DOHH2 (cell line): ENCODE data around the gene PTPN14.

ENCODE experiments used
- H3F3A ChIP-seq: fragments of 200-600 bp; sonication (generic), shearing (Covaris generic); 2 replicates; pipeline ENCODE4 v1.6.0; 2016; ENCODE audit warnings: antibody characterized with exemption, mild to moderate bottlenecking; ENCODE audit not compliant: control insufficient read depth, insufficient read depth
- H3K27ac ChIP-seq: fragments of 200-600 bp; sonication (generic); 2 replicates; pipeline ENCODE4 v1.5.1; 2014; ENCODE audit warnings: low read depth, mild to moderate bottlenecking, low read length, moderate library complexity
- H3K27me3 ChIP-seq: fragments of 200-600 bp; sonication (generic); 2 replicates; pipeline ENCODE4 v1.6.1; 2014; ENCODE audit warnings: mild to moderate bottlenecking, low read length, mixed read lengths; ENCODE audit not compliant: control insufficient read depth
- H3K36me3 ChIP-seq: fragments of 200-600 bp; sonication (generic); 2 replicates; pipeline ENCODE4 v1.6.1; 2014; ENCODE audit warnings: mild to moderate bottlenecking, low read length, moderate library complexity, mixed read lengths; ENCODE audit not compliant: control insufficient read depth
- H3K4me1 ChIP-seq: fragments of 200-600 bp; sonication (generic); 2 replicates; pipeline ENCODE4 v1.6.1; 2014; ENCODE audit warnings: mild to moderate bottlenecking, low read length, mixed read lengths; ENCODE audit not compliant: control insufficient read depth
- H3K4me2 ChIP-seq: fragments of 200-600 bp; sonication (generic); 2 replicates; pipeline ENCODE4 v1.6.0; 2014; ENCODE audit warnings: mild to moderate bottlenecking, low read length, moderate library complexity
- H3K4me3 ChIP-seq: fragments of 200-600 bp; sonication (generic); 2 replicates; pipeline ENCODE4 v1.5.1; 2014; ENCODE audit warnings: mild to moderate bottlenecking, low read length, mixed read lengths
- H3K79me2 ChIP-seq: fragments of 200-600 bp; sonication (generic); 2 replicates; pipeline ENCODE4 v1.6.1; 2014; ENCODE audit warnings: mild to moderate bottlenecking, low read length, mixed read lengths; ENCODE audit not compliant: control insufficient read depth
- H3K9me2 ChIP-seq: fragments of 200-600 bp; sonication (generic); replicated peaks from 2 replicates; pipeline ENCODE4 v1.6.1; 2014; ENCODE audit warnings: mild to moderate bottlenecking, low read length, mixed read lengths; ENCODE audit not compliant: control insufficient read depth
- H3K9me3 ChIP-seq: fragments of 200-600 bp; sonication (generic); 2 replicates; pipeline ENCODE4 v1.6.1; 2014; ENCODE audit warnings: antibody characterized with exemption, low read length, mixed read lengths; ENCODE audit not compliant: control insufficient read depth, insufficient read depth
- H4K20me1 ChIP-seq: fragments of 200-600 bp; sonication (generic); 2 replicates; pipeline ENCODE4 v1.6.0; 2014; ENCODE audit warnings: low read depth, mild to moderate bottlenecking, antibody characterized with exemption, low read length, moderate library complexity; ENCODE audit not compliant: control insufficient read depth, insufficient read depth
- EZH2phosphoT487 ChIP-seq: fragments of 200-600 bp; sonication (generic); IDR thresholded peaks from 2 replicates; pipeline ENCODE4 v1.6.1; 2017; ENCODE audit warnings: borderline replicate concordance, mild to moderate bottlenecking, antibody characterized with exemption, low read length, moderate library complexity, mixed read lengths
- TF ChIP-seq, protein P1 (sequence below): fragments of 200-600 bp; sonication (generic); IDR thresholded peaks from one replicate; pipeline ENCODE4 v1.5.1; 2014; ENCODE audit warnings: antibody characterized with exemption, mild to moderate bottlenecking, low read depth, low read length; ENCODE audit not compliant: poor library complexity, severe bottlenecking

Gene PTPN14

DNA sequence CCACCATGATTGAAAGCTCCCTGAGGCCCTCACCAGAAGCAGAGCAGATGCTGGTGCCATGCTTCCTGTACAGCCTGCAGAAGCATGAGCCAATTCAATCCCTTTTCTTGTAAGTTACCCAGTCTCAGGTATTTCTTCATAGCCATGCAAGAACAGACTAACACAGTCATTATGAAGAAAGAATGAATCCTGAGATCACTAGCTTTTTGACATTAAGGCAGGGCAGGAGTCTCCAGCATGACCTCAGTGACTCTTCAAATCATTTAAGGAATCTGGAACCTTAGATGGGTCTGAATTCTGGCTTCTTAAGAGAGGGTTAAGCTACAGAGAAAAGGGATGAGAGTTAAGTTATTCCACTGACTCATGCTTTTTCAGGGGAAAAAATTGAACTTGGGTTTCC lies 79.0 kb downstream of the PTPN14 start:
- Histone ChIP-seq H3K4me2 (no peak overlapping the region), H3K27ac (no peak overlapping the region), H3K4me3 (no peak overlapping the region), H3K27me3 (no peaks in the 10 kb centered on the region), H4K20me1 (no peaks in the 10 kb centered on the region), H3K9me2 (no peaks in the 10 kb centered on the region), H3K4me1 (no peaks in the 10 kb centered on the region), H3K9me3 (no peaks in the 10 kb centered on the region), H3K79me2 (no peaks in the 10 kb centered on the region), H3K36me3 (no peaks in the 10 kb centered on the region), H3F3A (no peaks in the 10 kb centered on the region)
- TF ChIP-seq, protein P1, sequence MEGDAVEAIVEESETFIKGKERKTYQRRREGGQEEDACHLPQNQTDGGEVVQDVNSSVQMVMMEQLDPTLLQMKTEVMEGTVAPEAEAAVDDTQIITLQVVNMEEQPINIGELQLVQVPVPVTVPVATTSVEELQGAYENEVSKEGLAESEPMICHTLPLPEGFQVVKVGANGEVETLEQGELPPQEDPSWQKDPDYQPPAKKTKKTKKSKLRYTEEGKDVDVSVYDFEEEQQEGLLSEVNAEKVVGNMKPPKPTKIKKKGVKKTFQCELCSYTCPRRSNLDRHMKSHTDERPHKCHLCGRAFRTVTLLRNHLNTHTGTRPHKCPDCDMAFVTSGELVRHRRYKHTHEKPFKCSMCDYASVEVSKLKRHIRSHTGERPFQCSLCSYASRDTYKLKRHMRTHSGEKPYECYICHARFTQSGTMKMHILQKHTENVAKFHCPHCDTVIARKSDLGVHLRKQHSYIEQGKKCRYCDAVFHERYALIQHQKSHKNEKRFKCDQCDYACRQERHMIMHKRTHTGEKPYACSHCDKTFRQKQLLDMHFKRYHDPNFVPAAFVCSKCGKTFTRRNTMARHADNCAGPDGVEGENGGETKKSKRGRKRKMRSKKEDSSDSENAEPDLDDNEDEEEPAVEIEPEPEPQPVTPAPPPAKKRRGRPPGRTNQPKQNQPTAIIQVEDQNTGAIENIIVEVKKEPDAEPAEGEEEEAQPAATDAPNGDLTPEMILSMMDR, result no peak
- TF ChIP-seq EZH2phosphoT487, result no peak

DNA sequence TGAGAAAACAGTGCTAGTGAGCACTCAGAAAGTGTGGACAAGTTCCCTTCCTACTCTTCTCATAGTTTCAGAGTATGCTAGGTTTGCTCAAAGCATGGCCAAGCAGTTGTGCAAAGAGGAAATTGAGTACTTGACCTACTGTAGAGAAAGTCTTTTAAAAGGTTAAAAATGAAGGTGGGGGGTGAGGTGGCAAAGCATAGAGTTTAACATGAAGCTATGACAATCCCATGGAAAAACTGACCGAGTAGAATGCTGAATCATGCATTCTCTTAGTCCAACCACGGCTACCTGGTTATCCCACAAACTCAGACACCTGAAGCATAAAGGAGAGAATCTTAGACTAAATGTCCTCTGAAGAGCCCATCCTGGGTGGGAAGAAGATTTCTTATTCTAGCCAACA lies 79.9 kb downstream of the PTPN14 start:
- Histone ChIP-seq H3K79me2 (no peaks in the 10 kb centered on the region), H4K20me1 (no peaks in the 10 kb centered on the region), H3K9me3 (no peaks in the 10 kb centered on the region), H3K4me1 (no peaks in the 10 kb centered on the region), H3K36me3 (no peaks in the 10 kb centered on the region), H3F3A (no peaks in the 10 kb centered on the region), H3K27me3 (no peaks in the 10 kb centered on the region), H3K4me2 (no peak overlapping the region), H3K4me3 (no peak overlapping the region), H3K9me2 (no peaks in the 10 kb centered on the region), H3K27ac (no peak overlapping the region)
- no peak for TF ChIP-seq EZH2phosphoT487
- TF ChIP-seq, protein P1, result no peak

DNA sequence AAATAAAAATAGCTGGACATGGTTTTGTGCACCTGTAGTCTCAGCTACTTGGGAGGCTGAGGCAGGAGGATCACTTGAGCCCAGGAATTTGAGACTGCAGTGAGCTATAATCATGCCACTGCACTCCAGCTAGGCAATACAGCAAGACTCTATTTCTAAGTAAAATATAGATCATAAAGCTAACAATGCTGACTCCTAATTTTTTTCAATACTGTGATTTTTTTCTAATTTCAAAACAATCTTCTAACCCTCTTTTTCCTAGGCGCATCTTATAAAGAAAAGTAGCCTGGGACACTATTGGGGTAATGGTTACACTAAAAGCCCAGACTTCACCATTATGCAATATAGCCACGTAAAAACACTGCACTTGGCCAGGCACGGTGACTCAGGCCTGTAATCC lies 81.3 kb downstream of the PTPN14 start:
- TF ChIP-seq EZH2phosphoT487, result no peak
- TF ChIP-seq, protein P1, result no peak
- H4K20me1 ChIP-seq, result no peaks in the 10 kb centered on the region

DNA sequence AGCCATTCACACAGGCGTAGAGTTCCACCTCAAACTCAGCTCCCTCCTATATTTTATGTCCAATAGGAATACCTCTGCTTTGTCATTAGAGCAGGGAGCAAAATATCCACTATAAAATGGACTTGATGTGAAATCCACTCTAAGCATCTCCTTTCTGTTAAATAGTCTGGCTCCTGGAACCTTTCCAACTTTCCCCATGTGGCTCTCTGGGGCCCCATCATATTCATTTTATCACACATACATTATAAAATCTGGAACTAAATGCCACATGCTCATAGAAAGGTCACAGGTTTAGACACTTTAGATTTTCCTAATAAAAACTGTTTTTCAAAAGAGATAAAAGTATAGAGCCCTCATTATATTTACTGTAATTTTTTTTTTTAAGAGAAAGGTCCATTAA lies 82.1 kb downstream of the PTPN14 start:
- TF ChIP-seq, protein P1, result no peak
- TF ChIP-seq EZH2phosphoT487, result no peak
- Histone ChIP-seq H3K4me1 (no peaks in the 10 kb centered on the region), H3K4me2 (no peak overlapping the region), H3K27ac (no peak overlapping the region), H3K36me3 (no peaks in the 10 kb centered on the region), H3K27me3 (no peaks in the 10 kb centered on the region), H3K9me2 (no peaks in the 10 kb centered on the region), H3F3A (no peaks in the 10 kb centered on the region), H3K79me2 (no peaks in the 10 kb centered on the region), H4K20me1 (no peaks in the 10 kb centered on the region), H3K4me3 (no peak overlapping the region), H3K9me3 (no peaks in the 10 kb centered on the region)

More for the DNA sequence above, 81.3 kb downstream of the PTPN14 start:
- H3K4me1 ChIP-seq, result no peaks in the 10 kb centered on the region
- H3K36me3 ChIP-seq, result no peaks in the 10 kb centered on the region
- no peak overlapping the region for H3K4me3 ChIP-seq
- H3K4me2 ChIP-seq, result no peak overlapping the region
- H3K9me2 ChIP-seq, result no peaks in the 10 kb centered on the region
- H3K9me3 ChIP-seq, result no peaks in the 10 kb centered on the region
- H3K27me3 ChIP-seq, result no peaks in the 10 kb centered on the region
- no peaks in the 10 kb centered on the region for H3K79me2 ChIP-seq
- no peaks in the 10 kb centered on the region for H3F3A ChIP-seq
- no peak overlapping the region for H3K27ac ChIP-seq
